ENCODE data around the gene PBRM1.

DNA sequence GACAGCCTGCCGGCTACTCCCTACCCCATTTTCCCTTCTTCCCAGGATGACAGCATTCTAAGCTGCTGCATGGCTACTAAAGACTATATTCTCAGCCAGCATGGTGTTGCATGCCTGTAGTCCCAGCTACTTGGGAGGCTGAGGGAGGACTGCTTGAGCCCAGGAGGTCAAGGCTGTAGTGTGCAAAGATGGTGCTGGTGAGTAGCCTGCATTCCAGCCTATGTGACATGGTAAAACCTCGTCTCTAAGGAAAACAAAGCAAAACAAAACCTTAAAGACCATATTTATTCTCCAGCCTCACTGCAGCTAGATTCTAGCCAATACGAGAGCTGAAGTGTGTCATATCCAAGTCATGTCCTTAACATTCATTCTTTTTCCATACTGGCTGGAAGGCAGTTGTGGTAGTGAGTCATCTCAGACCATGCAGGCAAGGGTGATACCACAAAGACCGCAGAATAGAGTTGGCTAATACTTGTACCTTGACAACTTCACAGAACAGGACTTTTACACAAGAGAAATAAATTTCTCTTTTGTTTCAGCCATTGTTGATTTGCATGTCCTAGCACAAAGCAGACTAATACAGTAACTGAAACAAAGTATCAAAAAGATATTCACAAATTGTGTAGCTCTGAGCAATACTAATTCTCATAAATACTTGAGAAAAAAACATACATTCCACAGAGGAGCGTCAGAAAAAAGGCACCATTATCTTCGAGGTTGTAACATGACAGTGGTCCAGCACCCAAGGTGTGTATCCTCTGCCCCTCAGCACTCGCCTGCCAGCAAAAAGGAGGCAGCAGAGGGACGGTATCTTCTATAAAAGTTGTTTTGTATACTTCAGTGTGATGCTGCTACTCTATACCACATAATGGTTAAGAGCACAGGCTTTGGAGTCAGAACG, 14.8 kb downstream of the PBRM1 start:
- TF ChIP-seq POLR2A (IDR thresholded peaks at IDR 0.05), result no peak
- no peak for TF ChIP-seq CTCF (IDR thresholded peaks at IDR 0.05)

Data from heart left ventricle (tissue), 13 donors.